HL-60/S4 treated with retinoic acid at 250 ng/mL for 4 days and 3 days (cell line): ENCODE results near the gene IL36G.

Experiments used
- in situ Hi-C: fragments of 300-500 bp; cut with MboI; formaldehyde crosslinking; loops from 2 replicates; pipeline ENCODE4 v1.7.0; 2022; ENCODE audit warnings: low sequenced_read_pairs

The IL36G gene

DNA sequence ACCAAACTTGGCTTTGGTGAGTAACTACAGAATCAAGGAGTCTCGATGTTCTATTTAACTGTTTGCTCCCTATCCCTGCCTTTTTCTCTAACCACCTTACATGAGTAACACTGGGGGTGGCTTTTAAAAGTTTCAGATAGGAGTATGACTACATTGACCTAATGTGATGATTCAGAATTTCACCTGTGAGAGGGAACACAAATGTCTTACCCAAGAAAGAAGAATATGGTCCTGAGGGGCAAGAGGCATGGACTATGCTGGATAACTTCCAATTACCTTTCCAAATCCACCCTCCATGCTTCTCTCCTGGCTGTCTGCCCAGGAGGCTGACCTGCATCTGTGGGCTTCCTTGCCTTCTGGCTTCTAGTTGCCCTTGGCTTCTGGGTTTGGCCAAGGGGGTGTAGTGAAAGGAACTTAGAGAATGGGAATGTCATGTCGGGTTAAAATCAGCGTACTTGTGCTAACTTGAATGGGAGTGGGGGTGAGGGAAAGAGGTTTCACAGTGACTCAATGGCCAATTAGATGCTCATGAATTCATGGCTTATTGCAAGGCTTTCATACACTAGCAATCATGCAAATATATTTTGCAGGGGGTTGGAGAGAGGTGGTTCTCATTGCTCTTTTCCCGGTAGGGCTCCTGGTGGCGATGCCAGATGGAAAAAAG, 5.3 kb upstream of the IL36G start:
- in situ Hi-C loops: no loop called here

DNA sequence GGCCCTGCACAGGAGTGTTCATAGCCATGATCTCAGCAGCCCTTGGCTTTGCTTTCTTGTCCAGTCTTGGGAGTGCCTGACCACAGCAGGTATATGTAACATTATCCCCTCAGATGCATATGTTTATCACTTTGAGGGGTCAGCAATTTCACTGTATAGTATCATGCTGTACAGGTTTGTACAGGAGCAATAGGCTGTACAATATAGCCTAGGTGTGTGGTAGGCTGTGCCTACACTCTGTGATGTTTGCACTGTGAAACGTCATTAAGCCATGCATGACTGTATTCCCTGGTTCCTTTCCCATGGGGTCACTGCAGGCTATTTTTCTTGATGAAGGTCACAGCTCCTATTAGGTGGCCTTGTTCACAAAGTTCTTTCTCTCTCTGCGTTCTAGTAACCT, 4.7 kb upstream of the IL36G start:
- in situ Hi-C loops: no loop called here

GRCh38 chr2:112979731-112980130, 1.9 kb downstream of the IL36G start:
- in situ Hi-C loops: no loop called here

- in situ Hi-C loops: no loop called here
These were observed 2.7 kb downstream of the IL36G start for GRCh38 chr2:112980537-112980936.

GRCh38 chr2:112985090-112985489, 7.3 kb downstream of the IL36G start:
- in situ Hi-C loops: no loop called here

DNA sequence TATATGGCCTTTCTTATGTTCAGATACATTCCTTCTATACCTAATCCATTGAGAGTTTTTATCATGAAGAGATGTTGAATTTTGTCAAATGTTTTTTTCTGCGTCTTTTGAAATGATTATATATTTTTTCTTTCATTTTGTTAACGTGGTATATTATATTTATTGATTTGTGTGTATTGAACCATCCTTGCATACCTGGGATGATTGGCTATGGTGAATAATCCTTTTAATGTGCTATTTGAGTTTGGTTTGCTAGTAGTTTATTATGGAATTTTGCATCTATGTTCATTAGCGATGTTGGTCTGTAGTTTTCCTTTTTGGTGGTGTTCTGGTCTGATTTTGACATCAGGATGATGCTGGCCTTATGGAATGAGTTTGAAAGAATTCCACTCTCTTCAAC, 11.8 kb downstream of the IL36G start:
- in situ Hi-C loops: no loop called here

DNA sequence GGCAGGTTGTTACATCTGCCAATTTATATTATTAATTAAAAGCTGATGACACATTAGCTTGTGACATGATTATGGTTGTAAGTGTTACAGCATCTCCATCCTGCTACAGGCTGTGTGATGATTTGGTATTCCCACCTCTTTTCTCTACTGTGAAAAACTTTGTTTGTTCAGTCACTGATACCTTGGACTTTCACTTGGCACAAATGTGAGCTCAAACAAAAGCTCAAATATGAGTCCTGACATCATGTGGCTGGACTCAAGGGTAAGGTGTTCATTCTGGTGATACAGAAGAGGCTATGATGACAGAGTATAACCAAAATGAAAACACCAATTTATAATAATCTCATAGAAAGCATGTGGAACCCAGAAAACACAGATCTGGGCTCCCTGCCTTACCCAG, 16.0 kb downstream of the IL36G start:
- in situ Hi-C loops: no loop called here

GRCh38 chr2:112994648-112995047, 16.8 kb downstream of the IL36G start:
- in situ Hi-C loops: no loop called here

DNA sequence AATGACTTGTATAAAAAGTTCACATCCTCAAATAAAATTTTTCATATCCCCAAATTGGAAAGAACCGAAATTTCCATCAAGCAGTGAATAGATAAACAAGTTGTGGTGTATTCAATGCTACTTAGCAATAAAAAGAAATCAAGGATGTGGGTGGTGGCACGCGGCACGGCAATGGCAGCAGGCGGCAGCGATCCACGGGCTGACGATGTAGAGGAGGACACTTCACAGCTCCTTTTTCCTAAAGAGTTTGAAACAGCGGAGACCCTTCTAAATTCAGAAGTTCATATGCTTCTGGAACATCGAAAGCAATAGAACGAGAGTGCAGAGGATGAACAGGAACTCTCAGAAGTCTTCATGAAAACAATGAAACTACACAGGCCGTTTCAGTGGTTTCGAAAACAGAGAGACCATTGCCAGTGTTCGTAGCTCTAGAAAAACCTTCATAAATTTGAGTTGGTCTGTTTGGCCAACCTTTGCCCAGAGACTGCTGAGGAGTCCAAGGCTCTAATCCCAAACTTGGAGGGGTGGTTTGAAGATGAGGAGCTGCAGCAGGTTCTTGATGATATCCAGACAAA, 17.6 kb downstream of the IL36G start:
- in situ Hi-C loops: no loop called here

- in situ Hi-C loops: no loop called here
These were observed 18.8 kb downstream of the IL36G start for GRCh38 chr2:112996635-112997034.

GRCh38 chr2:112997151-112997550, 19.3 kb downstream of the IL36G start:
- in situ Hi-C loops: no loop called here

- in situ Hi-C loops: no loop called here
These were observed 22.6 kb downstream of the IL36G start for GRCh38 chr2:113000436-113000835.

GRCh38 chr2:113002677-113003076, 24.9 kb downstream of the IL36G start:
- in situ Hi-C loops: no loop called here

GRCh38 chr2:113005030-113005509, 27.3 kb downstream of the IL36G start, which contains the start of gene IL36A:
Gene IL36A (plus strand): TSS chr2:113005459. CDS start chr2:113005872, 413 bp downstream.
- in situ Hi-C loops: no loop called here

- in situ Hi-C loops: no loop called here
These were observed 29.4 kb downstream of the IL36G start for GRCh38 chr2:113007250-113007649.

- in situ Hi-C loops: no loop called here
These were observed 31.8 kb downstream of the IL36G start for GRCh38 chr2:113009622-113010021.

- in situ Hi-C loops: no loop called here
These were observed 32.3 kb downstream of the IL36G start for GRCh38 chr2:113010088-113010487.

DNA sequence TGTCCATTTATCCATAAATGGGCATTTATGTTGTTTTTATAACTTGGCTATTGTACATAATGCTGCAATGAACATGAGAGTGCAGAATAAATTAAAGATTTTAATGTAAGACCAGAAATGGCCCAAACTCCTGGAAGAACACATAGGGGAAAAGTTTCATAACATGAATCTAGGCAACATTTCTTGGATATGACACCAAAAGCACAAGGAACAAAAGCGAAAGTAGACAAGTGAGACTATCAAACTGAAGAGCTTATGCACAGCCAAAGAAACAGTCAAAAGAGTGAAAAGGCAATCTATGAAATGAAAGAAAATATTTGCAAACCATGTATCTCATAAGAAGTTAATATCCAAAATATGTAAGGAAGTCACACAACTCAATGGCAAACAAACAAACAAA, 33.3 kb downstream of the IL36G start:
- in situ Hi-C loops: no loop called here

GRCh38 chr2:113012436-113013335, 34.9 kb downstream of the IL36G start:
- in situ Hi-C loops: no loop called here

DNA sequence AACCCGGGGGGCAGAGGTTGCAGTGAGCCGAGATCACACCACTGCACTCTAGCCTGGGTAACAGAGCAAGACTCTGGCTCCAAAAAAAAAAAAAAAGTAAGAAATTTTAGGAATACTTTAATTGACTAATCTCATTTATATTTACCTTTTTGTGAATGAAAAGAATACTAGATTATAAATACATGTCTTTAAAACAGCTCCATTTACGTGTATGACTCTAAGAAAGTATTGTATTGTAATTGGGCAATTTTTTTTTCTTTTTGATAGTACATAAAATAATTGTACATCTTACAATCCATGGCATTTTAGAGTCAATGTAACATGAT, 35.5 kb downstream of the IL36G start:
- in situ Hi-C loops: no loop called here

- in situ Hi-C loops: no loop called here
These were observed 36.3 kb downstream of the IL36G start for GRCh38 chr2:113014067-113014466.

DNA sequence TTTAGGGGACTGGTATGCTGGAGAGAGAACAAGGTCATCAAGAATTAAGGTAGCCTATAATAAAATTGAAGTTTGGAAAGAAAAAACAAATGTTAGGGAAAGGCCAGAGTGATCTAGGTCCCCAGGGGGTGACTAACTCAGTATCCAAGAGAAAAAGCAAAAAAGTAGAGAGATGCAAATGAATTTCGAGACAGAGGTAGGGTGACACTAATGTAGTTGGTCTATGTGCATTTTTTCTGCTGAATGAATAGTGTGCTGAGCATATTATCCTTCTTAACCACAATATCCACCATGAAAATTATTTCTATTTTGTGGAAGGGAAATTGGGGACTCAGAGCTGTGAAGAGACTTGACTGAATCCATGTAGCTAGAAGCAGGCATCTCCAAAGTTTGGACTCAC, 37.2 kb downstream of the IL36G start:
- in situ Hi-C loops: no loop called here
